Measurements from ENCODE around the gene DMD. TPM values are rescaled to one million over a fixed set of nuclear protein-coding genes. Genes with fewer than 3 reads are reported as not detected.

DMD gene
- total and polyA plus RNA-seq, 2 of the 8 experiments (the other 6 are each of a cell fraction or from before 2014, with no cell fraction given) = 4.8 to 7.4 TPM

DNA sequence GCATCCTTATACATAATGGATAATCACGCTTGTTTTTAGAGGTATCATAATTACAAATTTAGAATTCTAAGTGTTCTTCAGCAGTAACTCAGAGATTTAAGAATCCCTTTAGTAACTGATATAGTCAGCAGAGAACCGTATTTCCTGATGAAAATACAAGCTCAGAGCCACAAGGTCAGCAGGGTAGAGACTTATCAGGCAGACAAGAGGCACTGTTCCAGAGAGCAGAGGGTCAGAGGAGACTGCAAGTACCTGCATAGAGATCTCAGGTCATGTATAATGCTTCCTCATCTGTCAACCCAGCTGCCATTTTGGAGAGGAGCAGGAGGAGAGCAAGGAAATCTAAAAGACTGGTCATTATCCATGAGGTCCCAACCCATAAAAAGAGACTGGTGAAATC lies 1352.4 kb downstream of the DMD start:
- H3K9ac ChIP-seq (replicated peaks in 1 of 4; ENCODE audit: extremely low read depth in 1 of 4, low read depth in 3 of 4, low read length in 3 of 4) = no peak overlapping the region
- H3K14ac ChIP-seq (ENCODE audit: insufficient read length) = no peak overlapping the region
- no peak overlapping the region for H3K27ac ChIP-seq (ENCODE audit: low read depth, low read length)
- no peaks in the 10 kb centered on the region for H3K9me3 ChIP-seq (ENCODE audit: insufficient read depth in 2 of 2, low read depth in 1 of 2, low read length in 1 of 2)
- ChIA-PET CTCF (ENCODE audit: partially characterized antibody) (no interaction called here), POLR2A (ENCODE audit: partially characterized antibody) (no interaction called here)
- no peaks in the 10 kb centered on the region for H3K36me3 ChIP-seq (ENCODE audit: control insufficient read depth in 2 of 4, insufficient read depth in 4 of 4, low read length in 3 of 4)
- H4K5ac ChIP-seq (ENCODE audit: insufficient read length, low read depth, low read length) = no peak overlapping the region
- H3K23me2 ChIP-seq (ENCODE audit: low read depth, low read length) = no peaks in the 10 kb centered on the region
- H3K23ac ChIP-seq (ENCODE audit: insufficient read length) = no peak overlapping the region
- H4K8ac ChIP-seq (ENCODE audit: extremely low read depth, insufficient read depth, low read length) = no peak overlapping the region
- H2AFZ ChIP-seq (ENCODE audit: low read length) = no peak overlapping the region
- H2BK20ac ChIP-seq (ENCODE audit: low read length) = no peak overlapping the region
- H2BK15ac ChIP-seq (ENCODE audit: low read length) = no peak overlapping the region
- no peak overlapping the region for H2BK5ac ChIP-seq (ENCODE audit: low read depth, low read length)
- no peak for FAIRE-seq
- H3K4me3 ChIP-seq (ENCODE audit: extremely low read depth in 1 of 4, insufficient read depth in 2 of 4, low read depth in 3 of 4, low read length in 4 of 4) = no peak overlapping the region
- H3K56ac ChIP-seq (replicated peaks; ENCODE audit: insufficient read length, low read depth, low read length) = no peak overlapping the region
- WGBS, 2 experiments (ENCODE audit: extremely low coverage in 1 of 2, insufficient coverage in 1 of 2, insufficient read length in 1 of 2, insufficient replicate concordance in 2 of 2, low coverage in 1 of 2, low lambda C conversion rate in 2 of 2, missing lambda C conversion rate in 1 of 2) = 78% methylated on average over 2 of the region's 2 CpGs; no CpG with 5 or more reads in 1 of the 2 experiments
- no peak overlapping the region for H4K91ac ChIP-seq (replicated peaks; ENCODE audit: insufficient read length, low read length)
- no peak overlapping the region for H3K4me2 ChIP-seq (ENCODE audit: insufficient read depth in 1 of 2, low read depth in 2 of 2, low read length in 2 of 2)
- H3K18ac ChIP-seq (ENCODE audit: extremely low read depth, low read length) = no peak overlapping the region
- H3K27me3 ChIP-seq (replicated peaks in 1 of 4; ENCODE audit: control insufficient read depth in 3 of 4, extremely low read depth in 1 of 4, insufficient read depth in 3 of 4, low read length in 3 of 4) = no peaks in the 10 kb centered on the region
- no peaks in the 10 kb centered on the region for H3K79me1 ChIP-seq (ENCODE audit: low read depth, low read length)
- H2BK120ac ChIP-seq (replicated peaks; ENCODE audit: low read depth, low read length) = no peak overlapping the region
- no peak overlapping the region for H2BK12ac ChIP-seq (ENCODE audit: low read depth, low read length)
- no peaks in the 10 kb centered on the region for H4K20me1 ChIP-seq (replicated peaks in 1 of 2; ENCODE audit: control insufficient read depth in 1 of 2, insufficient read depth in 2 of 2, low read length in 2 of 2)
- H2AK5ac ChIP-seq (ENCODE audit: low read depth, low read length) = no peak overlapping the region
- no peaks in the 10 kb centered on the region for H3K4me1 ChIP-seq (replicated peaks in 1 of 4; ENCODE audit: control insufficient read depth in 3 of 4, insufficient read depth in 4 of 4, low read length in 3 of 4)
- DNase-seq (ENCODE audit: low read depth in 1 of 2, low spot score in 2 of 2) = no peak
- no peak overlapping the region for H3K4ac ChIP-seq (replicated peaks; ENCODE audit: insufficient read length, low read depth, low read length)
- no peaks in the 10 kb centered on the region for H3K79me2 ChIP-seq (ENCODE audit: control insufficient read depth in 1 of 2, insufficient read depth in 2 of 2, low read length in 2 of 2)
- TF ChIP-seq KDM4A (IDR thresholded peaks at IDR 0.05; ENCODE audit: low read depth, low read length, severe bottlenecking) (no peak), GTF2F1 (IDR thresholded peaks at IDR 0.05; ENCODE audit: borderline replicate concordance, low read depth, low read length) (no peak), BCL11A (IDR thresholded peaks at IDR 0.05; ENCODE audit: low read depth in 2 of 2, low read length in 2 of 2) (no peak), POU5F1 (IDR thresholded peaks at IDR 0.05; ENCODE audit: low read depth, low read length) (no peak), RAD21 (IDR thresholded peaks at IDR 0.05 in 1 of 2, conservative IDR thresholded peaks at IDR 0.05 in 1 of 2; ENCODE audit: low read depth in 2 of 2, low read length in 2 of 2) (no peak), ASH2L (IDR thresholded peaks at IDR 0.05; ENCODE audit: low read length) (no peak), NANOG (IDR thresholded peaks at IDR 0.05; ENCODE audit: insufficient read depth, low read depth, low read length, poor library complexity, severe bottlenecking) (no peak), SIN3A (conservative IDR thresholded peaks at IDR 0.05 in 1 of 2, IDR thresholded peaks at IDR 0.05 in 1 of 2; ENCODE audit: low read depth in 1 of 2, low read length in 2 of 2) (no peak), RNF2 (IDR thresholded peaks at IDR 0.05; ENCODE audit: borderline replicate concordance, low read depth, low read length, missing control alignments, poor library complexity, severe bottlenecking) (no peak), CBX5 (IDR thresholded peaks at IDR 0.05; ENCODE audit: low read depth, low read length) (no peak), TAF1 (IDR thresholded peaks at IDR 0.05; ENCODE audit: low read depth, low read length) (no peak), PHF8 (conservative IDR thresholded peaks at IDR 0.05; ENCODE audit: low read depth, low read length) (no peak)
- TF ChIP-seq, protein P1, sequence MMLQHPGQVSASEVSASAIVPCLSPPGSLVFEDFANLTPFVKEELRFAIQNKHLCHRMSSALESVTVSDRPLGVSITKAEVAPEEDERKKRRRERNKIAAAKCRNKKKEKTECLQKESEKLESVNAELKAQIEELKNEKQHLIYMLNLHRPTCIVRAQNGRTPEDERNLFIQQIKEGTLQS (IDR thresholded peaks at IDR 0.05; ENCODE audit: insufficient read depth, low read depth, low read length) = no peak

All from H1 (cell line).